T-cell (primary cell): ENCODE results near the gene COL23A1. TPM values are rescaled to one million over a fixed set of nuclear protein-coding genes. Genes with fewer than 3 reads are reported as not detected.

Source experiments
- ATAC-seq, 4 experiments: fragments of 200-7000 bp in 3 of 4; fragments of 150-1000 bp in 1 of 4; cut with Tn5 transposase; replicated peaks in 1 of 4; 1 replicate in 3 of 4; 2 replicates in 1 of 4; pipeline ENCODE4 v1.10.0; 2021; ENCODE audit warnings: moderate library complexity in 3 of 4, mild to moderate bottlenecking in 2 of 4, moderate number of reproducible peaks in 1 of 4
- CTCF ChIA-PET, 2 donors: fragments of 300-600 bp; sonication (Branson Sonifier 250); formaldehyde crosslinking; loops; one replicate each; lab custom pipeline; 2022; ENCODE audit warnings: antibody characterized with exemption in 2 of 2; lab: Charles Lee
- POLR2A ChIA-PET, 2 donors: fragments of 300-600 bp; sonication (Branson Sonifier 250); formaldehyde crosslinking; loops; one replicate each; lab custom pipeline; 2022; ENCODE audit warnings: antibody characterized with exemption in 2 of 2; lab: Charles Lee
- DNase-seq, 35 experiments: peaks; one replicate each; pipeline versions ENCODE4 v3.0.0 to v3.0.0-alpha.2; 2013 to 2023
- H3K27ac ChIP-seq: one replicate; pipeline ENCODE4 v1.5.1; 2013; ENCODE audit warnings: low read length
- H3K27me3 ChIP-seq, 2 experiments: replicated peaks in 1 of 2; 1 replicate in 1 of 2; 2 replicates in 1 of 2; pipeline versions ENCODE4 v1.6.1 to v1.7.0; 2013; ENCODE audit warnings: low read length in 1 of 2, mixed read lengths in 1 of 2; ENCODE audit not compliant: control insufficient read depth in 2 of 2, insufficient read depth in 2 of 2; ENCODE audit errors: extremely low read depth in 1 of 2
- H3K36me3 ChIP-seq, 2 donors: 1 replicate in 1 of 2; 2 replicates in 1 of 2; pipeline versions ENCODE4 v1.6.1 to v1.7.0; 2013; ENCODE audit warnings: low read length in 1 of 2; ENCODE audit not compliant: control insufficient read depth in 2 of 2, insufficient read depth in 1 of 2; ENCODE audit errors: extremely low read depth in 1 of 2
- H3K4me1 ChIP-seq, 2 experiments: 1 replicate in 1 of 2; 2 replicates in 1 of 2; pipeline versions ENCODE4 v1.6.1 to v1.7.0; 2013; ENCODE audit warnings: low read length in 2 of 2, mixed read lengths in 1 of 2; ENCODE audit not compliant: insufficient read depth in 2 of 2, control insufficient read depth in 1 of 2; ENCODE audit errors: extremely low read depth in 1 of 2
- H3K4me3 ChIP-seq, 2 donors: 1 replicate in 1 of 2; 2 replicates in 1 of 2; pipeline versions ENCODE4 v1.5.1 to v1.7.0; 2013; ENCODE audit warnings: mild to moderate bottlenecking in 2 of 2, low read length in 1 of 2, moderate library complexity in 1 of 2; ENCODE audit not compliant: control insufficient read depth in 1 of 2; ENCODE audit errors: extremely low read depth in 1 of 2
- H3K9me3 ChIP-seq: 2 replicates; pipeline ENCODE4 v1.7.0; 2013
- H3K27ac Mint-ChIP-seq, 2 donors: one replicate each; pipeline ENCODE4 v1.8.0; 2020 to 2021; ENCODE audit warnings: mild to moderate bottlenecking in 2 of 2, mixed read lengths in 2 of 2
- H3K27me3 Mint-ChIP-seq, 2 donors: one replicate each; pipeline ENCODE4 v1.8.0; 2021 to 2022; ENCODE audit warnings: mixed read lengths in 2 of 2
- H3K36me3 Mint-ChIP-seq: one replicate; pipeline ENCODE4 v1.8.0; 2021; ENCODE audit warnings: mixed read lengths
- H3K4me1 Mint-ChIP-seq, 3 donors: one replicate each; pipeline ENCODE4 v1.8.0; 2020 to 2022; ENCODE audit warnings: mixed read lengths in 3 of 3, mild to moderate bottlenecking in 1 of 3
- H3K4me3 Mint-ChIP-seq, 3 donors: one replicate each; pipeline ENCODE4 v1.8.0; 2020 to 2022; ENCODE audit warnings: mild to moderate bottlenecking in 3 of 3, mixed read lengths in 3 of 3, moderate library complexity in 3 of 3
- H3K9me3 Mint-ChIP-seq, 3 donors: one replicate each; pipeline ENCODE4 v1.8.0; 2020 to 2022; ENCODE audit warnings: mixed read lengths in 3 of 3
- WGBS: methylation state at CpG from one replicate; pipeline ENCODE4 v1.1.5; 2013; ENCODE audit warnings: missing lambda C conversion rate; ENCODE audit not compliant: insufficient coverage; 5-methylcytosine and 5-hydroxymethylcytosine counted together
- total RNA-seq, 35 experiments: library from RNA in 6 of 35; stranded (reverse) in 6 of 35; fragments of 120-200 nt in 1 of 35; gene quantifications; one replicate each; pipeline versions ENCODE4 v1.2.1 to v1.2.4 and lab custom pipeline; 2013 to 2026

Gene COL23A1
- total RNA-seq, 5 donors from 2014 or later (not counting 1 experiment from before 2014, with no cell fraction given), result 0.07 to 0.13 TPM; not detected in 3

- ChIA-PET CTCF (interaction anchor here in 1 of 2 donors (0.6 to 1.0 kb wide), 2 partner anchors 25 to 61 kb away, joined by 3 to 4 read pairs; no protein-coding TSS in a partner anchor), POLR2A (no interaction called here)
- peaks cover 0 to 3% of the 10 kb centered on the region in 2 donors for H3K27me3 Mint-ChIP-seq
- H3K27ac Mint-ChIP-seq, result peak overlapping the region; percentile 86 to 92
- WGBS, result 23% methylated on average over 9 of the region's 12 CpGs
- H3K9me3 Mint-ChIP-seq, result no peaks in the 10 kb centered on the region
- H3K27me3 ChIP-seq, result no peaks in the 10 kb centered on the region
- peak overlapping the region; percentile 60 to 80 for H3K4me3 ChIP-seq
- H3K4me1 Mint-ChIP-seq, result peaks cover 40 to 43% (median 40%) of the 10 kb centered on the region in 3 donors
- H3K4me3 Mint-ChIP-seq, result peak overlapping the region; percentile 78 to 93 (median 81)
- no peaks in the 10 kb centered on the region for H3K9me3 ChIP-seq
- H3K36me3 Mint-ChIP-seq, result peaks cover 42% of the 10 kb centered on the region
- peaks cover 5 to 49% of the 10 kb centered on the region in 2 donors for H3K36me3 ChIP-seq
- ATAC-seq (no peak), DNase-seq (peak in 1 of 35 experiments; percentile 50)
- H3K4me1 ChIP-seq, result peaks cover 12 to 35% of the 10 kb centered on the region in 2 experiments
- H3K27ac ChIP-seq, result peak overlapping the region; percentile 11
Observed at GRCh38 chr5:178206166-178207101, 383.8 kb downstream of the COL23A1 start.

GRCh38 chr5:178205749-178206047 lies 384.5 kb downstream of the COL23A1 start:
- H3K27me3 ChIP-seq, result no peaks in the 10 kb centered on the region
- POLR2A ChIA-PET, result no interaction called here

GRCh38 chr5:178204935-178205748 lies 385.1 kb downstream of the COL23A1 start:
- DNase-seq (peak; percentile 24 to 76 (median 49)), ATAC-seq (peak; percentile 42 to 63 (median 58))
- ChIA-PET CTCF (interaction anchor here in 1 of 2 donors (1.0 to 1.4 kb wide), 2 partner anchors 26 to 1418 kb away, joined by 3 to 4 read pairs; partner anchors contain the start of gene HNRNPH1), POLR2A (interaction anchor here in 1 of 2 donors (1.1 kb wide), 1 partner anchor 9 kb away, joined by 3 read pairs; no protein-coding TSS in a partner anchor)
- H3K36me3 Mint-ChIP-seq, result peaks cover 32% of the 10 kb centered on the region
- no peaks in the 10 kb centered on the region for H3K9me3 ChIP-seq
- H3K27me3 Mint-ChIP-seq, result peaks cover 0 to 3% of the 10 kb centered on the region in 2 donors
- peak overlapping the region; percentile 80 to 91 for H3K4me3 ChIP-seq
- WGBS, result under 1% methylated on average over 83 of the region's 90 CpGs
- H3K9me3 Mint-ChIP-seq, result no peaks in the 10 kb centered on the region
- H3K27ac Mint-ChIP-seq, result peak overlapping the region; percentile 86 to 92
- H3K27ac ChIP-seq, result peak overlapping the region; percentile 11
- no peaks in the 10 kb centered on the region for H3K27me3 ChIP-seq
- H3K4me3 Mint-ChIP-seq, result peak overlapping the region; percentile 78 to 99 (median 93)
- H3K4me1 Mint-ChIP-seq, result peaks cover 38 to 43% (median 39%) of the 10 kb centered on the region in 3 donors
- H3K4me1 ChIP-seq, result peaks cover 12 to 35% of the 10 kb centered on the region in 2 experiments
- H3K36me3 ChIP-seq, result peaks cover 5 to 36% of the 10 kb centered on the region in 2 donors

More at GRCh38 chr5:178205749-178206047, 384.5 kb downstream of the COL23A1 start:
- WGBS, result 19% methylated on average over 2 of the region's 5 CpGs
- CTCF ChIA-PET, result interaction anchor here in 1 of 2 donors (1.0 kb wide), 1 partner anchor 26 kb away, joined by 3 read pairs; no protein-coding TSS in a partner anchor
- peaks cover 39 to 43% (median 40%) of the 10 kb centered on the region in 3 donors for H3K4me1 Mint-ChIP-seq
- Histone ChIP-seq H3K4me3 (peak overlapping the region; percentile 60 to 80), H3K4me1 (peaks cover 12 to 35% of the 10 kb centered on the region in 2 experiments), H3K27ac (peak overlapping the region; percentile 11), H3K36me3 (peaks cover 5 to 41% of the 10 kb centered on the region in 2 donors), H3K9me3 (no peaks in the 10 kb centered on the region)
- H3K9me3 Mint-ChIP-seq, result no peaks in the 10 kb centered on the region
- peak overlapping the region; percentile 86 to 92 for H3K27ac Mint-ChIP-seq
- H3K36me3 Mint-ChIP-seq, result peaks cover 37% of the 10 kb centered on the region
- ATAC-seq, result no peak
- no peak for DNase-seq
- H3K27me3 Mint-ChIP-seq, result peaks cover 0 to 3% of the 10 kb centered on the region in 2 donors
- H3K4me3 Mint-ChIP-seq, result peak overlapping the region; percentile 78 to 93 (median 81)

- Histone ChIP-seq H3K9me3 (no peaks in the 10 kb centered on the region), H3K4me3 (peak within 1 kb of the TSS; percentile 80 to 91), H3K4me1 (peaks cover 12 to 31% of the 10 kb centered on the region in 2 experiments), H3K27ac (peak within 1 kb of the TSS; percentile 20), H3K36me3 (peaks cover 5 to 28% of the 10 kb centered on the region in 2 donors), H3K27me3 (no peaks in the 10 kb centered on the region)
- H3K36me3 Mint-ChIP-seq, result peaks cover 24% of the 10 kb centered on the region
- H3K9me3 Mint-ChIP-seq, result no peaks in the 10 kb centered on the region
- ChIA-PET CTCF (interaction anchor here in 1 of 2 donors (1.4 kb wide), 1 partner anchor 1419 kb away, joined by 4 read pairs; the partner anchor contains the start of gene HNRNPH1), POLR2A (interaction anchor here (0.6 to 1.1 kb wide), 3 partner anchors 9 to 421 kb away, joined by 3 to 4 read pairs (median 3); no protein-coding TSS in a partner anchor)
- H3K27ac Mint-ChIP-seq, result peak within 1 kb of the TSS; percentile 97 to 99
- WGBS, result under 1% methylated on average over 94 of the region's 96 CpGs
- peaks cover 0 to 3% of the 10 kb centered on the region in 2 donors for H3K27me3 Mint-ChIP-seq
- peaks cover 34 to 39% (median 36%) of the 10 kb centered on the region in 3 donors for H3K4me1 Mint-ChIP-seq
- H3K4me3 Mint-ChIP-seq, result peak within 1 kb of the TSS; percentile 93 to 99 (median 94)
- ATAC-seq, result peak; percentile 76 to 85 (median 80)
- peak; percentile 80 to 100 (median 92) for DNase-seq
Observed at GRCh38 chr5:178204182-178204934, 385.8 kb downstream of the COL23A1 start, which contains the start of gene HNRNPAB. Gene HNRNPAB, plus strand, starts transcription at chr5:178204533. Its CDS starts 305 bp downstream, at chr5:178204838.

- peaks cover 19% of the 10 kb centered on the region for H3K36me3 Mint-ChIP-seq
- Histone ChIP-seq H3K4me1 (peaks cover 12 to 29% of the 10 kb centered on the region in 2 experiments), H3K9me3 (no peaks in the 10 kb centered on the region), H3K27ac (no peak overlapping the region), H3K27me3 (no peaks in the 10 kb centered on the region), H3K36me3 (peaks cover 0 to 22% of the 10 kb centered on the region in 2 donors), H3K4me3 (peak overlapping the region; percentile 80 to 91)
- H3K4me1 Mint-ChIP-seq, result peaks cover 30 to 35% (median 30%) of the 10 kb centered on the region in 3 donors
- 0% methylated on average over 19 of the region's 30 CpGs for WGBS
- DNase-seq, result peak in 3 of 35 experiments; percentile 8 to 16 (median 16)
- H3K9me3 Mint-ChIP-seq, result no peaks in the 10 kb centered on the region
- H3K4me3 Mint-ChIP-seq, result peak overlapping the region; percentile 93 to 99 (median 94)
- POLR2A ChIA-PET, result interaction anchor here (0.6 to 1.1 kb wide), 3 partner anchors 10 to 422 kb away, joined by 3 to 4 read pairs (median 3); no protein-coding TSS in a partner anchor
- no peak overlapping the region for H3K27ac Mint-ChIP-seq
- CTCF ChIA-PET, result interaction anchor here in 1 of 2 donors (1.4 kb wide), 1 partner anchor 1420 kb away, joined by 4 read pairs; the partner anchor contains the start of gene HNRNPH1
- ATAC-seq, result peak in 2 of 4 experiments; percentile 7 to 8
- peaks cover 0 to 3% of the 10 kb centered on the region in 2 donors for H3K27me3 Mint-ChIP-seq
Observed at GRCh38 chr5:178203670-178204181, 386.5 kb downstream of the COL23A1 start.
